Peyer's patch (tissue), 4 donors: Measurements from ENCODE around the gene ANKRD40CL. TPM values are rescaled to one million over a fixed set of nuclear protein-coding genes. Genes with fewer than 3 reads are reported as not detected.

Source experiments
- DNase-seq, 3 donors: peaks; one replicate each; pipeline ENCODE4 v3.0.0-alpha.2; 2017 to 2019
- H3K27ac ChIP-seq, 4 donors: fragments of 200-600 bp; sonication (generic); one replicate each; pipeline ENCODE4 v1.5.1; 2016 to 2019
- H3K27me3 ChIP-seq, 2 donors: fragments of 200-600 bp; sonication (generic); one replicate each; pipeline ENCODE4 v1.5.1; 2019
- H3K36me3 ChIP-seq, 3 donors: fragments of 200-600 bp; sonication (generic); one replicate each; pipeline ENCODE4 v1.5.1; 2016 to 2019
- H3K4me1 ChIP-seq, 4 donors: fragments of 200-600 bp; sonication (generic); one replicate each; pipeline ENCODE4 v1.5.1; 2016 to 2019
- H3K4me3 ChIP-seq, 4 donors: fragments of 200-600 bp; sonication (generic); 1 replicate in 3 of 4; 2 replicates in 1 of 4; pipeline ENCODE4 v1.5.1; 2016 to 2019; ENCODE audit warnings: mild to moderate bottlenecking in 1 of 4
- H3K9me3 ChIP-seq, 4 donors: fragments of 200-600 bp; sonication (generic); one replicate each; pipeline ENCODE4 v1.5.1; 2016 to 2019; ENCODE audit warnings: mild to moderate bottlenecking in 1 of 4
- CTCF ChIP-seq, 6 experiments: fragments of 450-650 bp in 4 of 6; fragments of 200-600 bp in 2 of 6; sonication (generic) in 1 of 6; IDR thresholded peaks; one replicate each; pipeline ENCODE4 v1.5.1; 2017 to 2019; ENCODE audit warnings: antibody characterized with exemption in 6 of 6, mild to moderate bottlenecking in 3 of 6, moderate library complexity in 1 of 6
- POLR2A ChIP-seq, 2 donors: fragments of 450-650 bp; IDR thresholded peaks; one replicate each; pipeline ENCODE4 v1.5.1; 2017; ENCODE audit warnings: antibody characterized with exemption in 2 of 2, mild to moderate bottlenecking in 2 of 2, moderate library complexity in 2 of 2
- small RNA-seq, 2 donors: library from RNA; depleted of rRNA; stranded (forward); fragments of <200 nt; gene quantifications; one replicate each; pipeline ENCODE3, GENCODE V24; 2016
- total RNA-seq, 4 donors: library from RNA; depleted of rRNA; stranded (reverse); fragments of >200 nt; gene quantifications; one replicate each; pipeline ENCODE4 v1.1.0, GENCODE V29; 2016

Gene ANKRD40CL
- total RNA-seq, 4 donors from 2014 or later = 9.9 to 150 (median 139) TPM

- peak within 1 kb of the TSS; percentile 93 to 98 (median 96) for H3K27ac ChIP-seq
- peak within 1 kb of the TSS; percentile 73 to 96 (median 86) for H3K4me3 ChIP-seq
- H3K27me3 ChIP-seq = no peaks in the 10 kb centered on the region
- H3K4me1 ChIP-seq = peaks cover 0 to 30% (median 13%) of the 10 kb centered on the region in 4 donors
- H3K36me3 ChIP-seq = no peaks in the 10 kb centered on the region
- no peaks in the 10 kb centered on the region for H3K9me3 ChIP-seq
- TF ChIP-seq CTCF (IDR thresholded peaks at IDR 0.05) = no peak
- TF ChIP-seq POLR2A (IDR thresholded peaks at IDR 0.05) = peak; percentile 69 to 81
- peak; percentile 89 to 97 (median 96) for DNase-seq
Observed at GRCh38 chr17:50719144-50719923, 48.0 kb downstream of the ANKRD40CL start, which contains the start of gene LUC7L3. Gene LUC7L3, plus strand, starts transcription at chr17:50719603. Its CDS starts 130 bp downstream, at chr17:50719733.

- no peak overlapping the region for H3K4me3 ChIP-seq
- H3K27me3 ChIP-seq = no peaks in the 10 kb centered on the region
- H3K36me3 ChIP-seq = no peaks in the 10 kb centered on the region
- TF ChIP-seq CTCF (IDR thresholded peaks at IDR 0.05) (no peak), POLR2A (IDR thresholded peaks at IDR 0.05) (no peak)
- H3K4me1 ChIP-seq = no peaks in the 10 kb centered on the region
- no peak overlapping the region for H3K27ac ChIP-seq
- no peak for DNase-seq
- H3K9me3 ChIP-seq = no peaks in the 10 kb centered on the region
Observed at GRCh38 chr17:50715471-50715870, 51.8 kb downstream of the ANKRD40CL start.

GRCh38 chr17:50712641-50713040, 54.7 kb downstream of the ANKRD40CL start:
- Histone ChIP-seq H3K4me3 (no peak overlapping the region), H3K4me1 (peaks cover 0 to 15% (median 7%) of the 10 kb centered on the region in 4 donors), H3K36me3 (no peaks in the 10 kb centered on the region), H3K27me3 (no peaks in the 10 kb centered on the region), H3K9me3 (no peaks in the 10 kb centered on the region), H3K27ac (no peak overlapping the region)
- no peak for TF ChIP-seq POLR2A (IDR thresholded peaks at IDR 0.05)
- no peak for TF ChIP-seq CTCF (IDR thresholded peaks at IDR 0.05)
- DNase-seq = no peak

Small RNAs within 50 kb of the gene (small RNA-seq; reads per million reads assigned to genes)
- gene AC005921.1 (0 reads per million in 2 donors), gene MIR8059 (0 reads per million in 2 donors)

Other genes starting within 250 kb of the ANKRD40CL start
- 10 to 100 TPM in 2 of 4 donors, 1 to 10 TPM in 2; 3.0 to 17.3 (median 13.0) TPM for gene EPN3, start 234.8 kb downstream of the ANKRD40CL start, total RNA-seq
- gene SPATA20, start 220.3 kb downstream of the ANKRD40CL start, total RNA-seq = 100 to 1,000 TPM in 3 of 4 donors, 10 to 100 TPM in 1; 75.1 to 125 (median 110) TPM
- not detected for gene CACNA1G, start 206.8 kb downstream of the ANKRD40CL start, total RNA-seq
- 100 to 1,000 TPM; 190 to 683 (median 305) TPM for gene ABCC3, start 132.6 kb downstream of the ANKRD40CL start, total RNA-seq
- 10 to 100 TPM; 18.2 to 24.7 (median 21.4) TPM for gene ANKRD40, start 59.6 kb downstream of the ANKRD40CL start, total RNA-seq
- gene LUC7L3, start 47.9 kb downstream of the ANKRD40CL start, total RNA-seq = 1,000 to 10,000 TPM in 1 of 4 donors, 100 to 1,000 TPM in 2, 10 to 100 TPM in 1; 77.2 to 1,326 (median 139) TPM
- not detected for gene WFIKKN2, start 68.1 kb upstream of the ANKRD40CL start, total RNA-seq
- gene TOB1, start 98.8 kb upstream of the ANKRD40CL start, total RNA-seq = 100 to 1,000 TPM in 1 of 4 donors, 10 to 100 TPM in 3; 38.0 to 101 (median 60.6) TPM